Stimulated activated CD4-positive, alpha-beta T cell treated with anti-CD3 and anti-CD28 coated beads, Interleukin-4, amount 100 ng/mL, for 48 hours (primary cell): Measurements from ENCODE around the gene GMPS.
"Not testable (repeated sequence)": the region's sequence is repeated elsewhere in the genome, so short reads cannot be mapped to it uniquely, and the experiment has no call there.

Experiments
- DNase-seq, 2 donors: peaks; one replicate each; pipeline ENCODE4 v3.0.0-alpha.2; 2020; ENCODE audit warnings: low read depth in 2 of 2

The GMPS gene

GRCh38 chr3:155944081-155944480 is 73.6 kb downstream of the GMPS start:
- DNase-seq: no peak

GRCh38 chr3:155946178-155946577 is 75.7 kb downstream of the GMPS start:
- DNase-seq: no peak

- DNase-seq: no peak
Observed at GRCh38 chr3:155948476-155948875, 78.0 kb downstream of the GMPS start.

GRCh38 chr3:155949453-155950217 is 79.2 kb downstream of the GMPS start:
- DNase-seq: no peak

GRCh38 chr3:155956508-155957411 is 86.3 kb downstream of the GMPS start:
- no peak for DNase-seq

- no peak for DNase-seq
Observed at GRCh38 chr3:155957412-155957880, 87.0 kb downstream of the GMPS start.

GRCh38 chr3:155958676-155959075 is 88.2 kb downstream of the GMPS start:
- DNase-seq: no peak

GRCh38 chr3:155960060-155960459 is 89.6 kb downstream of the GMPS start:
- no peak for DNase-seq

- DNase-seq: not testable (repeated sequence)
Observed at GRCh38 chr3:155961044-155961443, 90.6 kb downstream of the GMPS start.

- DNase-seq: no peak
Observed at GRCh38 chr3:155963570-155963969, 93.1 kb downstream of the GMPS start.

- DNase-seq: no peak
Observed at GRCh38 chr3:155970398-155970797, 99.9 kb downstream of the GMPS start.

- no peak for DNase-seq
Observed at GRCh38 chr3:155972885-155973584, 102.6 kb downstream of the GMPS start.

- DNase-seq: no peak
Observed at GRCh38 chr3:155978324-155978723, 107.9 kb downstream of the GMPS start.

GRCh38 chr3:155979746-155980145 is 109.3 kb downstream of the GMPS start:
- no peak for DNase-seq

- DNase-seq: no peak
Observed at GRCh38 chr3:155981669-155982068, 111.2 kb downstream of the GMPS start.

- no peak for DNase-seq
Observed at GRCh38 chr3:155983834-155984474, 113.5 kb downstream of the GMPS start.

- no peak for DNase-seq
Observed at GRCh38 chr3:155984791-155985417, 114.5 kb downstream of the GMPS start.

GRCh38 chr3:155989536-155989935 is 119.1 kb downstream of the GMPS start:
- no peak for DNase-seq

- DNase-seq: no peak
Observed at GRCh38 chr3:155991212-155991611, 120.8 kb downstream of the GMPS start.

GRCh38 chr3:155991847-155992246 is 121.4 kb downstream of the GMPS start:
- DNase-seq: no peak
